Activated CD4-positive, alpha-beta T cell treated with anti-CD3 and anti-CD28 coated beads, Interleukin-2, amount 10 ng/mL, durations not matched to agents 7 days and 5 days (primary cell): ENCODE data around the gene DLK2. TPM values are rescaled to one million over a fixed set of nuclear protein-coding genes. Genes with fewer than 3 reads are reported as not detected.
"Not testable (repeated sequence)": the region's sequence is repeated elsewhere in the genome, so short reads cannot be mapped to it uniquely, and the experiment has no call there.

ENCODE experiments used
- CTCF ChIA-PET: fragments of 350-600 bp; sonication (Branson Sonifier 250); formaldehyde crosslinking; loops from one replicate; lab custom pipeline; 2021; ENCODE audit warnings: antibody characterized with exemption; lab: Charles Lee
- POLR2A ChIA-PET: fragments of 350-600 bp; sonication (Branson Sonifier 250); formaldehyde crosslinking; loops from one replicate; lab custom pipeline; 2021; ENCODE audit warnings: antibody characterized with exemption; lab: Charles Lee
- DNase-seq: peaks from one replicate; pipeline ENCODE4 v3.0.0-alpha.2; 2020
- H3K27ac Mint-ChIP-seq: one replicate; pipeline ENCODE4 v1.8.0; 2021; ENCODE audit warnings: mild to moderate bottlenecking, moderate library complexity, mixed read lengths
- H3K27me3 Mint-ChIP-seq: one replicate; pipeline ENCODE4 v1.8.0; 2021; ENCODE audit warnings: mixed read lengths
- H3K36me3 Mint-ChIP-seq: one replicate; pipeline ENCODE4 v1.8.0; 2021; ENCODE audit warnings: low read depth, mixed read lengths
- H3K4me1 Mint-ChIP-seq: one replicate; pipeline ENCODE4 v1.8.0; 2021; ENCODE audit warnings: mixed read lengths
- H3K4me3 Mint-ChIP-seq: one replicate; pipeline ENCODE4 v1.8.0; 2021; ENCODE audit warnings: mild to moderate bottlenecking, moderate library complexity, mixed read lengths
- H3K9me3 Mint-ChIP-seq: one replicate; pipeline ENCODE4 v1.8.0; 2021; ENCODE audit warnings: mixed read lengths
- total RNA-seq, 2 experiments: library from RNA; stranded (reverse); gene quantifications; one replicate each; pipeline ENCODE4 v1.2.3, GENCODE V29; 2021

Gene DLK2
- total RNA-seq, 2 experiments from 2014 or later: not detected

DNA sequence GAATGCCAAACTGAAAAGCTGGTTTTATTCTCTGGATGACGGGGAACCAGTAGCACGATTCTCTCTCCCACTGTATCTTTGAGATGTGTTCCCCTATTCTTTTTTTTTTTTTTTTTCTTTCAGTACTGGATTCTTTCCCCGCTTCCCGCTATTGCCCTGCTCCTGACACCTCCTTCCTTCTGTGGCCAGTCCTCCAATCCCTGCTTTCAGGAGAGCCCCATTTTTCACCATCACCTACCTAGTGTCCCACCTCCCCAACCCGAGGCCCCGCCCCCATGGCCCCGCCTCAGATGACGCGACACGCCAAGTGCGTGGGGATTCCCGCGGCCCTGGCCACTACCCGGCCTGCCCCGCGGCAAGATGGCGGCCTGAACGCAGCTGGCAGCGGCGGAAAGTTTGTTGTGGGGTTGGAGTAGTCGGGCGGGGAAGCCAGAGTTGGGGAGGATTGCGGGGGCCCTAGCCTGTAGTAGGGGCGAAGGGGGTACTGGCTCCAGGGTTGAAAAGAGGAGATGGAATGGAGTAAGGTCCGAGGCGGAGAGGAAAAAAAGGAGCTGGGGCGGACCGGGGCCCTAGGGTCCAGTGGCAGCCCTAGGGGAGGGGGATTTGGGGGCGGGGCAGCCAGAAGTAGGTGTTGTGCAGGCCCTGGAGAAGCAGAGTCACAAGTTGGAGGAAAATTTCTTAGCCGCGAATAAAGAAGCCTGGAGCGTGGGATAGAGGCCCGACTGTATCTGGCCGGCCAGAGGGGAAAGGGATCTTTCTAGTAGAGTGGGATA is 22.1 kb upstream of the DLK2 start, which contains the start of gene TJAP1:
Gene TJAP1, plus strand, starts transcription at position 336 of the 773 bp plus-strand sequence. CDS start 21,432 bp downstream, outside the sequence.
- CTCF ChIA-PET: interaction anchor here (0.6 to 1.7 kb wide), 8 partner anchors 10 to 208 kb away, joined by 3 to 5 read pairs (median 3); no protein-coding TSS in a partner anchor
- peaks cover 47% of the 10 kb centered on the region for H3K4me1 Mint-ChIP-seq

DNA sequence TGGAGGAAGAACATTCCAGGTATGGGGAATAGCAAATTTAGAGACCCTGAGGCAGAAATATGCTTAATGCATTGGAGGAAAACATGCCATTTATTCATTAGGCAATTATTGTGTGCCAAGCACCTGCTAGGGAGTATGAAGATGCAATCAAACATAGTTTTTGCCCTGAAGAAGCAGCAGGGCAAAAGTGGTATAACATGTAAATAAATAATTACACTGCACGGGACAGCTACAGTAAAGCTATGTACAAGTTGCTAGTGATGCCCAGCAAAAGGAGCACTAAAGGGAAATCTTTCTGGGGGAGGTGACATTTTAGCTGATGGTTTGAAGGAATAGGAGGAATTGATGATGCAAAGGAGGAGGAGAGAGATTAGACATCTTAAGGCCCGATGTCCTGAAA is 21.4 kb upstream of the DLK2 start:
- peak overlapping the region; percentile 71 for H3K27ac Mint-ChIP-seq
- H3K4me3 Mint-ChIP-seq: peak overlapping the region; percentile 92
- H3K36me3 Mint-ChIP-seq: peaks cover 8% of the 10 kb centered on the region
- POLR2A ChIA-PET: interaction anchor here (0.6 kb wide), 1 partner anchor 35 kb away, joined by 9 read pairs; no protein-coding TSS in a partner anchor
- H3K4me1 Mint-ChIP-seq: peaks cover 41% of the 10 kb centered on the region
- DNase-seq: no peak
- peaks cover 4% of the 10 kb centered on the region for H3K27me3 Mint-ChIP-seq
- CTCF ChIA-PET: interaction anchor here (0.6 to 1.7 kb wide), 6 partner anchors 9 to 208 kb away, joined by 3 to 5 read pairs (median 4); no protein-coding TSS in a partner anchor
- no peaks in the 10 kb centered on the region for H3K9me3 Mint-ChIP-seq

More for the DNA sequence above, 22.1 kb upstream of the DLK2 start, which contains the start of gene TJAP1:
- Mint-ChIP-seq H3K27me3 (peaks cover 4% of the 10 kb centered on the region), H3K27ac (peak within 1 kb of the TSS; percentile 94), H3K9me3 (no peaks in the 10 kb centered on the region), H3K36me3 (peaks cover 10% of the 10 kb centered on the region), H3K4me3 (peak within 1 kb of the TSS; percentile 92)
- POLR2A ChIA-PET: interaction anchor here (0.6 to 0.7 kb wide), 3 partner anchors 8 to 234 kb away, joined by 3 to 9 read pairs (median 3); partner anchors contain the start of gene TTBK1
- peak; percentile 96 for DNase-seq

DNA sequence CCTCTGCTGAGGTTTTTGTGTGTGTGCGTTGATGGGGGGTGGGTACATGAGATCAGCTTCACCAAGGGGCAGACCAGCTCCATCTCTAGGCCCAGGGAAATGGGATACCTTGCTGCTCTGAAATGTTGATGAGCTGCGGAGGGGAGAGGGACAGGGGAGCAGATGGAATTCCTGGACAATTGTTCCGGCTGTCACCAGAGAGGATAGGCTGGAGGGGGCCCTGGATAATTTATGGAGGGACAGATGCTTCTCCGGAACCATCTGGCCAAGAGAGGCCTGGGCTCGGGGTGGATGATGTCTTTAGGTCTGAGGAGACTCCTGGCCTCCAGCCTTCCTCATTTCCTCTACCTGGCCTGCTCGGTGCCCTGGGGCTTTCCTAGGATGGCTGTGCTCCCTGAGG is 20.2 kb upstream of the DLK2 start:
- Mint-ChIP-seq H3K36me3 (peaks cover 6% of the 10 kb centered on the region), H3K4me3 (no peak overlapping the region), H3K27me3 (peaks cover 4% of the 10 kb centered on the region), H3K9me3 (no peaks in the 10 kb centered on the region), H3K4me1 (peaks cover 36% of the 10 kb centered on the region), H3K27ac (no peak overlapping the region)
- no peak for DNase-seq
- ChIA-PET CTCF (no interaction called here), POLR2A (no interaction called here)

DNA sequence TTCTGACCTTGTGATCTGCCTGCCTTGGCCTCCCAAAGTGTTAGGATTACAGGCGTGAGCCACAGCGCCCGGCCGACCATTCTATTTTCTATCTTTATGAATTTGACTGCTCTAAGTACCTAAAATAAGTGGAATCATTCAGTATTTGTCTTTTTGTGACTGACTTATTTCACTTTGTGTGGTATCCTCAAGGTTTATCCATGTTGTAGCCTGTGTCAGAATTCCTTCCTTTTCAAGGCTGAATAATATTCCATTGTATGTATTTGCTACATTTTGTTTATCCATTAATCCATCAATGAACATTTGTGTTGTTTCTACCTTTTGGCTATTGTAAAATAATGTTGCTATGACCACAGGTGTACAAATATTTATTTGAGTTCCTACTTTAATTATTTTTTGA is 17.2 kb upstream of the DLK2 start:
- no peak for DNase-seq
- H3K9me3 Mint-ChIP-seq: no peaks in the 10 kb centered on the region
- no peak overlapping the region for H3K4me3 Mint-ChIP-seq
- CTCF ChIA-PET: interaction anchor here (1.4 kb wide), 1 partner anchor 9 kb away, joined by 3 read pairs; no protein-coding TSS in a partner anchor
- no peak overlapping the region for H3K27ac Mint-ChIP-seq
- peaks cover 12% of the 10 kb centered on the region for H3K27me3 Mint-ChIP-seq
- H3K36me3 Mint-ChIP-seq: peaks cover 2% of the 10 kb centered on the region
- POLR2A ChIA-PET: no interaction called here
- peaks cover 11% of the 10 kb centered on the region for H3K4me1 Mint-ChIP-seq

DNA sequence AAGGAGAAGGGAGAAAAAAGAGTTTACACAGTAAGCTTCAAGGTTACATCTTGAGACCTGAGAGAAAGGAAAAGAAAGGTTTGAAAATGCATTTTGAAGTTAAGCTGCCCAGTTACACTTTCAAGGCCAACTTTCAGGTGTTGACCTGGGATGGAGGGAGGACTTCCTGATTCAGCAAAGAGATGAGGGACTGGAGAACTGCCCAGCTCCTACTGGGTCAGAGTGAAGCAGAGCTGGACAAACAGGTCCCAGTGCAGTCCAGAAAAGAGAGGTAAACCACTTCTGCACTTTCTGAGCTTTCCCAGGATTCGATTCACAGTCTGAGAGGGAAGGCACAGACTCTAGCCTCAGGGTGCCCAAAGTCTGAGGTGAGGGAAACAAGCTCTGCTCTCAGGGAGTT is 16.1 kb upstream of the DLK2 start:
- no peak overlapping the region for H3K4me3 Mint-ChIP-seq
- no peaks in the 10 kb centered on the region for H3K9me3 Mint-ChIP-seq
- no peaks in the 10 kb centered on the region for H3K4me1 Mint-ChIP-seq
- ChIA-PET CTCF (interaction anchor here (0.6 kb wide), 1 partner anchor 277 kb away, joined by 3 read pairs; no protein-coding TSS in a partner anchor), POLR2A (no interaction called here)
- no peak overlapping the region for H3K27ac Mint-ChIP-seq
- peaks cover 17% of the 10 kb centered on the region for H3K27me3 Mint-ChIP-seq
- no peaks in the 10 kb centered on the region for H3K36me3 Mint-ChIP-seq
- DNase-seq: no peak

DNA sequence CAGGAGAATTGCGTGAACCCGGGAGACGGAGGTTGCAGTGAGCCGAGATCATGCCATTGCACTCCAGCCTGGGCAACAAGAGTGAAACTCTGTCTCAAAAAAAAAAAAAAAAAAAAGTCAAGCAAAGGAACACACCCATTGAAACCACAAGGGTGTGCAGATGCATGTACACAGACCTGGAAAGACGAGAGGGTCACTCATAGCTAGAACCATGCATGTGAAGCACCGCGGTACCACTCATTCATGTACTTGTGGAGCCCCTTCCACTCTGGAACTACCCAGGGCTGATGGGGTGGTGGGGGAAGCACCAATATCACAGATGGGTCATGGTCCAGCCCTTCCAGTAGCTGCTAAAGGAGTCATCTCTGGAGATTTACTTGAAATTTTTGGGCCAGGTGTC is 14.6 kb upstream of the DLK2 start:
- Mint-ChIP-seq H3K9me3 (no peaks in the 10 kb centered on the region), H3K36me3 (no peaks in the 10 kb centered on the region), H3K27ac (no peak overlapping the region), H3K27me3 (peaks cover 17% of the 10 kb centered on the region), H3K4me1 (no peaks in the 10 kb centered on the region), H3K4me3 (no peak overlapping the region)
- CTCF ChIA-PET: interaction anchor here (0.6 kb wide), 1 partner anchor 33 kb away, joined by 3 read pairs; no protein-coding TSS in a partner anchor
- POLR2A ChIA-PET: interaction anchor here (0.6 kb wide), 1 partner anchor 7 kb away, joined by 3 read pairs; the partner anchor contains the start of gene TJAP1
- DNase-seq: no peak

DNA sequence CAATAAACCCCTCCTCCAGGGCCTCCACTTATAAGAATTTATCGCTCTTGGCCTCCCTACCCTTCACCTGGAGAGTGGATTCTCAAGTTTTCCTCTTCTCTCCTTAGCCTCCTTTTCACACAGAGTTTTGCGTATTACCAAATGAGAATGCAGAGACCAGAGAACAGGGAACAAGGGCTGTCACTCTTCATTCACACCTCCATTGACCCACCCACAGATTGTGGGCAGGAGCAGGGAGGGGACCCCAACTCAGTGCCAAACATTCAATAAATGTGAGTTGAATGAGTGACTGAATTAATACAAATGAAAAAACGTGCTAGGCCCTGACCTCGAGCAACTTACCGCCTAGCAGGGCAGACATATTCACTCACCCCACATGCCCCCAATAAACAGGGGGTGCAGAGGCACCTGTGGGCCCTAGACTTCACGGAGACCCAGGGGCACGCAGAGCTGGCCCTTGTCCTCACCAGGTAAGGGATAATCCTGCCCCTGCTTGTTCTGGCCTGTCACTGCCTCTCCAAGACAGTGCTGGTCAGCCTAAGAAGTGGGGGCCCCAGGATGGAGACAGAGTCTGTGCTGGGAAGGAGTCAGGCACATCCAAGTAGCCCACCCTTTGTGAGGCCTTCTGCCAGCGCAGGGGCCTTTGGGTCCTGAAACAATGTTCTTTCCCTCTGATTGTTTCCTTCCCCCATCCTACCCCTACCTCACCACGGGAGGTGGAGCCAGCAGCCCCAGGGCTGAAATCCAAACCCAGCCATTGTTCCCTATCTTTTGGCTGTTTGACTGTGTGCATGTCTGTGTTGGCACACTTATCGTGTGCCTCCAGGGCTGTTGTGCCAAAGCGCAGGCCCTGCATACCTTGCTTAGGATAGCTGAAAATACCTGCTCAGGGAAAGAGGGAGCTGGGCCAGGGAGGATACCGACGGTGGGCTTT is 13.7 kb upstream of the DLK2 start:
- ChIA-PET POLR2A (interaction anchor here (0.6 kb wide), 1 partner anchor 8 kb away, joined by 3 read pairs; the partner anchor contains the start of gene TJAP1), CTCF (no interaction called here)
- no peaks in the 10 kb centered on the region for H3K9me3 Mint-ChIP-seq
- no peak for DNase-seq
- no peaks in the 10 kb centered on the region for H3K36me3 Mint-ChIP-seq
- H3K4me3 Mint-ChIP-seq: no peak overlapping the region
- no peaks in the 10 kb centered on the region for H3K4me1 Mint-ChIP-seq
- no peak overlapping the region for H3K27ac Mint-ChIP-seq
- H3K27me3 Mint-ChIP-seq: peaks cover 17% of the 10 kb centered on the region

DNA sequence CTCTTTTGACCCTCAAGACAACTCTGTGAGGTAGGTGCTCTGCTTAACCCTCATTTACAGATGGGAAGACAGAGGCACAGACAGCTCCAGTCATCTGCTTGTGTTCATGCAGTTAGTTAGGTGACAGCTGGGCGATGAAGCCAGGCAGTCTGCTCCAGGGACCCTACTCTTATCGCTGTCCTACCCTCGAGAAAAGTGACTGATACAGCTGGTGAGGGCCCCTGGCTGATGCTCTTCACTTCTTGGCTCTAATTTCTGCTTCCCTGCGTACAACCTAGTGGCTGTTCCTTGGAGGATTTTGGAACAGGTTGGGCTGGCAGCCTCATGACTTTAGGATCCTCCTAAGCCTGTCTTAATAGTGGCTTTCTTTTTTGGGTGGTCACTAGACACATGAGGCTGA is 12.9 kb upstream of the DLK2 start:
- no peak for DNase-seq
- H3K36me3 Mint-ChIP-seq: no peaks in the 10 kb centered on the region
- H3K27ac Mint-ChIP-seq: no peak overlapping the region
- H3K27me3 Mint-ChIP-seq: peaks cover 16% of the 10 kb centered on the region
- H3K9me3 Mint-ChIP-seq: no peaks in the 10 kb centered on the region
- ChIA-PET POLR2A (no interaction called here), CTCF (interaction anchor here (1.0 kb wide), 1 partner anchor 9 kb away, joined by 5 read pairs; the partner anchor contains the start of gene TJAP1)
- H3K4me3 Mint-ChIP-seq: no peak overlapping the region
- no peaks in the 10 kb centered on the region for H3K4me1 Mint-ChIP-seq

DNA sequence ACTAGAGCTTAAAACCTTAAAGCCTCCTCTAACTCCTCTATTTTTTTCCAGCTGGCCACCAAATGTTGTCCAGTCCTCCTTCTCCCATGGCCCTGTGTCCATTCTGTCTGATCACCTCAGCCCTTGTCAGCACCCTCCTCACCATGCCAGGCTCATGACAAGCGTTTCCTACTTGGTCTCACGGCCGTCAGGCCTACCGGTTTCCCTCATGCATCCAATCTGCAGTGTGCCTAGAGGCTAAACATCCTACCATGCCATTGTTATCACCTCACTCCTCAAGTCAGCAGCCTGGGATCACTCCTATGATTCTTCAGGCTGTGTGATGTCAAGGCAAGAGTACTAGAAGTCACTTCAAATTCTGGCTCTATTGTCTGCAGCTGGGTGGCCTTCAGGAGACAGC is 12.4 kb upstream of the DLK2 start:
- Mint-ChIP-seq H3K36me3 (no peaks in the 10 kb centered on the region), H3K9me3 (no peaks in the 10 kb centered on the region), H3K4me3 (no peak overlapping the region), H3K4me1 (no peaks in the 10 kb centered on the region), H3K27ac (no peak overlapping the region), H3K27me3 (peaks cover 20% of the 10 kb centered on the region)
- ChIA-PET CTCF (interaction anchor here (1.0 kb wide), 1 partner anchor 10 kb away, joined by 5 read pairs; the partner anchor contains the start of gene TJAP1), POLR2A (no interaction called here)
- no peak for DNase-seq

DNA sequence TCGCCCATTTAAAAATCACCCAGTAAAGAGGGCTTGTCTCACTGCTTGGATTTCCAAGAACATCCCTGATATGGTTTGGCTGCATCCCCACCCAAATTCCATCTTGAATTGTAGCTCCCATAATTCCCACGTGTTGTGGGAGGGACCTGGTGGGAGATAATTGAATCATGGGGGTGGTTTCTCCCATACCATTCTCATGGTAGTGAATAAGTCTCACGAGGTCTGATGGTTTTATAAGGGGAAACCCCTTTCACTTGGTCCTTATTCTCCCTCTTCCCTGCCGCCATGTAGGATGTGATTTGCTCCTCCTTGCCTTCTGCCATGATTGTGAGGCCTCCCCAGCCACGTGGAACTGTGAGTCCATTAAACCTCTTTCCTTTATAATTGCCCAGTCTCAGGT is 11.9 kb upstream of the DLK2 start:
- DNase-seq, H3K9me3 Mint-ChIP-seq, H3K4me1 Mint-ChIP-seq, H3K4me3 Mint-ChIP-seq, H3K36me3 Mint-ChIP-seq, POLR2A ChIA-PET, H3K27ac Mint-ChIP-seq: not testable (repeated sequence)
- CTCF ChIA-PET: interaction anchor here (1.0 kb wide), 1 partner anchor 10 kb away, joined by 5 read pairs; the partner anchor contains the start of gene TJAP1
- H3K27me3 Mint-ChIP-seq: peaks cover 22% of the 10 kb centered on the region

DNA sequence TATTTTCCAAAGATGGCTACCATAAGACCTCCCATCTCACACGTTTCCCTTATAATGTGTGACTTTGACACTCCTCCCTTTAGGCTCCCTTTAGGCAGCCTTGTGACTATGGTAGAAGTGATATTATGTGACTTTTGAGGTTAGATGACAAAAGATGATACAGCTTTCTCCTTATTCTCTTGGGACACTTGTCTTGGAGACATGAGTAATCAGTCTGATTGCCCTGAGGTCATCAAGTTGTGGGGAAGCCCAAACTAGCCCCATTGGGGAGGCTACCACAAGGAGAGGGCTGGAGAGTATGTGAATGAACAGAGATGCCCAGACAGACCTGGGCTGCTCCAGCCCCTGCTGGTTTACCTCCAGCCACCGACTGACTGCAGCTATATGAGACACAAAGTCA is 10.6 kb upstream of the DLK2 start:
- CTCF ChIA-PET: interaction anchor here (0.8 to 1.7 kb wide), 3 partner anchors 11 to 40 kb away, joined by 3 to 4 read pairs (median 3); partner anchors contain the start of gene TJAP1
- H3K27ac Mint-ChIP-seq: no peak overlapping the region
- POLR2A ChIA-PET: no interaction called here
- no peak for DNase-seq
- no peaks in the 10 kb centered on the region for H3K9me3 Mint-ChIP-seq
- no peak overlapping the region for H3K4me3 Mint-ChIP-seq
- peaks cover 28% of the 10 kb centered on the region for H3K27me3 Mint-ChIP-seq
- no peaks in the 10 kb centered on the region for H3K36me3 Mint-ChIP-seq
- H3K4me1 Mint-ChIP-seq: no peaks in the 10 kb centered on the region

DNA sequence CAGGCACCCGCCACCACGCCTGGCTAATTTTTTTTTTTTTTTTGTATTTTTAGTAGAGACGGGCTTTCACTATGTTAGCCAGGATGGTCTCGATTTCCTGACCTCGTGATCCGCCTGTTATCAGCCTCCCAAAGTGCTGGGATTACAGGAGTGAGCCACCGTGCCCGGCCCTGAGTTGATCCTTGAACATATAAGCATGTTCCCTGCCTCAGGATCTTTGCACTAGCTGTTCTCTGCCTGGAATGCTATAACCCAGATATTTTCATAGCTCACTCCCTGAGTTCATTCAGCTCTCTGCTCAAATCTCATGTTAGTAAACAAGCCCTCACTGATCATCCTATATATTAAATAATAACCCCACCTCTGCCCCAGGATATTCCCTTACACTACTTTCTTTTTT is 9.0 kb upstream of the DLK2 start:
- Mint-ChIP-seq H3K27me3 (peaks cover 34% of the 10 kb centered on the region), H3K4me1 (no peaks in the 10 kb centered on the region), H3K27ac (no peak overlapping the region), H3K36me3 (no peaks in the 10 kb centered on the region), H3K9me3 (no peaks in the 10 kb centered on the region), H3K4me3 (no peak overlapping the region)
- ChIA-PET POLR2A (no interaction called here), CTCF (interaction anchor here (0.6 to 1.6 kb wide), 3 partner anchors 15 to 680 kb away, joined by 3 to 4 read pairs (median 3); no protein-coding TSS in a partner anchor)
- no peak for DNase-seq
